GM13977 (cell line): Measurements from ENCODE around the gene KCNG1.

ENCODE experiments used
- DNase-seq: peaks from one replicate; pipeline ENCODE4 v3.0.0; 2012; ENCODE audit warnings: low spot score
- CTCF ChIP-seq: IDR thresholded peaks from 2 replicates; pipeline ENCODE4 v1.5.1; 2012; ENCODE audit warnings: mild to moderate bottlenecking, control low read depth; ENCODE audit not compliant: insufficient read depth; ENCODE audit errors: extremely low read depth, missing control alignments
- in situ Hi-C: fragments of 300-500 bp; cut with MboI; formaldehyde crosslinking; loops from one replicate; pipeline ENCODE4 v1.12.0; 2022; ENCODE audit warnings: low sequenced_read_pairs, low pct_unique_long_range_greater_than_20kb, mixed read lengths, inconsistent platforms; ENCODE audit not compliant: unreplicated experiment

Gene KCNG1, protein sequence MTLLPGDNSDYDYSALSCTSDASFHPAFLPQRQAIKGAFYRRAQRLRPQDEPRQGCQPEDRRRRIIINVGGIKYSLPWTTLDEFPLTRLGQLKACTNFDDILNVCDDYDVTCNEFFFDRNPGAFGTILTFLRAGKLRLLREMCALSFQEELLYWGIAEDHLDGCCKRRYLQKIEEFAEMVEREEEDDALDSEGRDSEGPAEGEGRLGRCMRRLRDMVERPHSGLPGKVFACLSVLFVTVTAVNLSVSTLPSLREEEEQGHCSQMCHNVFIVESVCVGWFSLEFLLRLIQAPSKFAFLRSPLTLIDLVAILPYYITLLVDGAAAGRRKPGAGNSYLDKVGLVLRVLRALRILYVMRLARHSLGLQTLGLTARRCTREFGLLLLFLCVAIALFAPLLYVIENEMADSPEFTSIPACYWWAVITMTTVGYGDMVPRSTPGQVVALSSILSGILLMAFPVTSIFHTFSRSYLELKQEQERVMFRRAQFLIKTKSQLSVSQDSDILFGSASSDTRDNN

GRCh38 chr20:51022803-51023616 is at the start of gene KCNG1:
TSS of gene KCNG1 (minus strand) at chr20:51023107. CDS start at chr20:51010338, 12,769 bp downstream.
- in situ Hi-C loops, result no loop called here
- peak; percentile 91 for DNase-seq
- no peak for TF ChIP-seq CTCF

GRCh38 chr20:51070621-51071020 is 47.7 kb upstream of the KCNG1 start:
- DNase-seq, result no peak
- TF ChIP-seq CTCF, result no peak
- in situ Hi-C loops, result no loop called here

DNA sequence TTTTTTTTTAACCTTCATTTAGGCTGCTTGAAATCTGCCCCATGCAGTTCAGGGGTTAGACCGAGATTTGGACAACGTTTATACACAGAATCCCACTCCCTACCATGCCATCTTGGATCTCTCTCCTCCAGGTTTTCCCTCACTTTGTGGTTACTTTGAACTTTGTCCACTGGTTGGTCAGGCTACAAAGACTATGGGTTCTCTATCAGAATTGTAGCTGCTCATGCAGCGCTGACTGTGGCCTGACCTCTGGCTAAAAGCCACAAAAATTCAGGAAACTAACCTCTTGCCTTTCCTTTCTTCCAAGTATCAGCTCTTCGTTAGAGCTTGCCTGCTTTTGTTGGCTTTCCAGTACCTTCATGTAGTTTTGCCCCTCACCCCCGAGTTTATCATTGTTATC is 44.9 kb upstream of the KCNG1 start:
- in situ Hi-C loops, result no loop called here
- no peak for TF ChIP-seq CTCF
- no peak for DNase-seq

GRCh38 chr20:51065615-51066014 is 42.7 kb upstream of the KCNG1 start:
- in situ Hi-C loops, result no loop called here
- TF ChIP-seq CTCF, result no peak
- DNase-seq, result no peak

DNA sequence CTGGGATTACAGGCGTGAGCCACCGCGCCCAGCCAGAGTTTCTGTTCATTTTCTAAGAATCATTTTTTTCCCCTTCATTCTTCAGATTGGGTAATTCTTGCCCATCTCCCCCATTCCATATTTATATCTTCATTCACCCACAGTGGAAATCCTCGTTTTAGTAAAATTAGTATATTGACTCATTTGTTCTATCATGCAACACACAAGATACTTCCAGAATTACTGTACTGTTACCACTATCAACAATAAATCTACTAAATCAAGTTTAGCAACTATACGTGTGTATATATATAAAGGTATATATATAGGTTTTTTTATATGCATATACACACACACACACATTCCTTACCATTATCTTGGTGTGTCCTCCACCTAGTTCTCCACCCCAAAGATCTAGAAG is 41.2 kb upstream of the KCNG1 start:
- TF ChIP-seq CTCF, result no peak
- in situ Hi-C loops, result no loop called here
- no peak for DNase-seq

DNA sequence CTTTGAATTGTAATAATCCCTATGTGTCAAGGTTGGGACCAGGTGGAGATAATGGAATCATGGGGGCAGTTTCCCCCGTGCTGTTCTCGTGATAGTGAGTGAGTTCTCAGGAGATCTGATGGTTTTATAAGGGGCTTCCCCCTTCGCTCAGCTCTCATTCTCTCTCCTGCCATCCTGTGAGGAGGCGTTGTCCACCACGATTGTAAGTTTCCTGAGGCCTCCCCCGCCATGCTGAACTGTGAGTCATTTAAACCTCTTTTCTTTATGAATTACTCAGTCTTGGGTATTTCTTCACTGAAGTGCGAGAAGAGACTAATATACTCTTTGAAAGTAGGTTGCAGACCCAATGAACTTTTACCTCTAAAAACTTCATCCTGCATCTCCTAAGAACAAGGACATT is 39.2 kb upstream of the KCNG1 start:
- TF ChIP-seq CTCF, result no peak
- in situ Hi-C loops, result no loop called here
- no peak for DNase-seq
